ENCODE results near the gene ARHGAP9. TPM values are rescaled to one million over a fixed set of nuclear protein-coding genes. Genes with fewer than 3 reads are reported as not detected.
A peak's percentile ranks its signal among the peaks of the same experiment; 100 is the strongest.
"Not testable (repeated sequence)": the region's sequence is repeated elsewhere in the genome, so short reads cannot be mapped to it uniquely, and the experiment has no call there.

ARHGAP9 gene
- total RNA-seq, 6 experiments from 2014 or later: 3.5 to 11.0 (median 6.8) TPM

GRCh38 chr12:57514720-57515407 lies 35.2 kb upstream of the ARHGAP9 start:
- 80% methylated on average over 2 of the region's 9 CpGs for WGBS (ENCODE audit: insufficient coverage, low coverage, low lambda C conversion rate, missing lambda C conversion rate)
- intact Hi-C loops (cut with DNase I): no loop called here
- Histone ChIP-seq H3K9me3 (no peaks in the 10 kb centered on the region), H3K4me3 (no peak overlapping the region), H3K4me1 (peaks cover 0 to 16% (median 0%) of the 10 kb centered on the region in 4 donors), H3K27me3 (no peaks in the 10 kb centered on the region), H3K27ac (no peak overlapping the region), H3K36me3 (peaks cover 18 to 62% (median 36%) of the 10 kb centered on the region in 4 donors)
- ATAC-seq (no peak), DNase-seq (no peak)
- no peak for TF ChIP-seq CTCF (IDR thresholded peaks at IDR 0.05)
- no peak for TF ChIP-seq POLR2A (IDR thresholded peaks at IDR 0.05)

DNA sequence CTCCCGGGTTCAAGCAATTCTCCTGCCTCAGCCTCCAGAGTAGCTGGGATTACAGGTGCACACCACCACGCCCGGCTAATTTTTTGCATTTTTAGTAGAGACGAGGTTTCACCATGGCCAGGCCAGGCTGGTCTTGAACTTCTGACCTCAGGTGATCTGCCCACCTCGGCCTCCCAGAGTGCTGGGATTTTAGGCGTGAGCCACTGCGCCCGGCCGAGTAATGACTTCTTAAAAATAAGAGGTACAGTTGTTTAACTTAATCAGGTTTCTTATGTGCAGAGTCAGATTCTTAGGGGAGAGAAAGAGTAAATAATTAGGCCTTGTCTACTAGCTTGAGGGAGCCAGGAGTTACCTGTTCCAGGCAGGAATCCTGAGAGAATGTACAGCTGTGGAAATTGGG lies 34.6 kb upstream of the ARHGAP9 start:
- 91% methylated on average over 7 of the region's 9 CpGs for WGBS (ENCODE audit: insufficient coverage, low coverage, low lambda C conversion rate, missing lambda C conversion rate)
- H3K27ac ChIP-seq; ATAC-seq; DNase-seq; H3K9me3 ChIP-seq; intact Hi-C loops (cut with DNase I); H3K27me3 ChIP-seq; H3K4me3 ChIP-seq: not testable (repeated sequence)
- Histone ChIP-seq H3K4me1 (peaks cover 0 to 15% (median 0%) of the 10 kb centered on the region in 4 donors), H3K36me3 (peaks cover 18 to 65% (median 36%) of the 10 kb centered on the region in 4 donors)

DNA sequence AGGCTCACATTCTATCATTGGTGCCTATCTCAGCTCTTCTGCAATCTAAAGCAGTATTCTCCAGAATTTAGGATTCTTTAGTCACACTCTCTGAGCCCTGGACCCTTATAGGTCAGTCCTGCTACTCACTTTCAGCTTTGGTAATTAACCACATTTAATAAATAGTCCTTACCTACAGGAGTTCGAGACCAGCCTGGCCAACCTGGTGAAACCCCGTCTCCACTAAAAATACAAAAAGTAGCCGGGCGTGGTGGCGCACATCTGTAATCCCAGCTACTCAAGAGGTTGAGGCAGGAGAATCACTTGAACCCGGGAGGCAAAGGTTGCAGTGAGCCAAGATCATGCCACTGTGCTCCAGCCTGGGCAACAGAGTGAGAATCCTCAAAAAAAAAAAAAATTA lies 34.0 kb upstream of the ARHGAP9 start:
- H3K4me3 ChIP-seq; H3K9me3 ChIP-seq; ATAC-seq; DNase-seq; intact Hi-C loops (cut with DNase I); H3K27me3 ChIP-seq; H3K4me1 ChIP-seq; H3K27ac ChIP-seq: not testable (repeated sequence)
- peaks cover 18 to 69% (median 36%) of the 10 kb centered on the region in 4 donors for H3K36me3 ChIP-seq
- 96% methylated on average over 5 of the region's 6 CpGs for WGBS (ENCODE audit: insufficient coverage, low coverage, low lambda C conversion rate, missing lambda C conversion rate)

DNA sequence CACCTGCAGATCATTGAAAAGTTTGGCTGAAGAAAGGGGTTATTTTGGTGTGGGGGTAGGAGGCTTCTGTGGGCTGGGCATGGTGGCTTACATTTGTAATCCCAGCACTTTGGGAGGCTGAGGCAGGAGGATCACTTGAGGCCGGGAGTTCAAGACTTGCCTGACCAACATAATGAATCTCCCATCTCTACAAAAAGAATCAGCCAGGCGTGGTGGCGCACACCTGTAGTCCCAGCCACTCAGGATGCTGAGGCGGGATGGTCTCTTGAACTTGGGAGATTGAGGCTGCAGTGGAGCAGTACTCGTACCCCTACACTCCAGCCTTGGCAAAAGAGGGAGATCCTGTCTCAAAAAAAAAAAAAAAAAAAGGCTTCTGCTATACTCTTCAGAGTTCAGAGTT lies 33.6 kb upstream of the ARHGAP9 start:
- DNase-seq (no peak), ATAC-seq (no peak)
- H3K4me3 ChIP-seq: no peak overlapping the region
- H3K27ac ChIP-seq: no peak overlapping the region
- peaks cover 18 to 69% (median 36%) of the 10 kb centered on the region in 4 donors for H3K36me3 ChIP-seq
- intact Hi-C loops (cut with DNase I): no loop called here
- no peaks in the 10 kb centered on the region for H3K27me3 ChIP-seq
- H3K9me3 ChIP-seq: no peaks in the 10 kb centered on the region
- 84% methylated on average over 5 of the region's 5 CpGs for WGBS (ENCODE audit: insufficient coverage, low coverage, low lambda C conversion rate, missing lambda C conversion rate)
- H3K4me1 ChIP-seq: peaks cover 0 to 6% (median 0%) of the 10 kb centered on the region in 4 donors
- TF ChIP-seq POLR2A (IDR thresholded peaks at IDR 0.05) (no peak), CTCF (IDR thresholded peaks at IDR 0.05) (no peak)

GRCh38 chr12:57512665-57513064 lies 33.0 kb upstream of the ARHGAP9 start:
- peaks cover 18 to 65% (median 33%) of the 10 kb centered on the region in 4 donors for H3K36me3 ChIP-seq
- H3K9me3 ChIP-seq: no peaks in the 10 kb centered on the region
- no peak for DNase-seq
- intact Hi-C loops (cut with DNase I): no loop called here
- WGBS (ENCODE audit: insufficient coverage, low coverage, low lambda C conversion rate, missing lambda C conversion rate): 84% methylated on average over 6 of the region's 6 CpGs
- H3K27ac ChIP-seq: no peak overlapping the region
- no peaks in the 10 kb centered on the region for H3K4me1 ChIP-seq
- ATAC-seq: peak in 1 of 4 donors; percentile 15
- no peaks in the 10 kb centered on the region for H3K27me3 ChIP-seq
- H3K4me3 ChIP-seq: no peak overlapping the region
- TF ChIP-seq CTCF (IDR thresholded peaks at IDR 0.05) (no peak), POLR2A (IDR thresholded peaks at IDR 0.05) (no peak)
